DOHH2 (cell line): ENCODE results near the gene CDSN.

Source experiments
- H3F3A ChIP-seq: fragments of 200-600 bp; sonication (generic), shearing (Covaris generic); 2 replicates; pipeline ENCODE4 v1.6.0; 2016; ENCODE audit warnings: antibody characterized with exemption, mild to moderate bottlenecking; ENCODE audit not compliant: control insufficient read depth, insufficient read depth
- H3K27ac ChIP-seq: fragments of 200-600 bp; sonication (generic); 2 replicates; pipeline ENCODE4 v1.5.1; 2014; ENCODE audit warnings: low read depth, mild to moderate bottlenecking, low read length, moderate library complexity
- H3K27me3 ChIP-seq: fragments of 200-600 bp; sonication (generic); 2 replicates; pipeline ENCODE4 v1.6.1; 2014; ENCODE audit warnings: mild to moderate bottlenecking, low read length, mixed read lengths; ENCODE audit not compliant: control insufficient read depth
- H3K36me3 ChIP-seq: fragments of 200-600 bp; sonication (generic); 2 replicates; pipeline ENCODE4 v1.6.1; 2014; ENCODE audit warnings: mild to moderate bottlenecking, low read length, moderate library complexity, mixed read lengths; ENCODE audit not compliant: control insufficient read depth
- H3K4me1 ChIP-seq: fragments of 200-600 bp; sonication (generic); 2 replicates; pipeline ENCODE4 v1.6.1; 2014; ENCODE audit warnings: mild to moderate bottlenecking, low read length, mixed read lengths; ENCODE audit not compliant: control insufficient read depth
- H3K4me2 ChIP-seq: fragments of 200-600 bp; sonication (generic); 2 replicates; pipeline ENCODE4 v1.6.0; 2014; ENCODE audit warnings: mild to moderate bottlenecking, low read length, moderate library complexity
- H3K4me3 ChIP-seq: fragments of 200-600 bp; sonication (generic); 2 replicates; pipeline ENCODE4 v1.5.1; 2014; ENCODE audit warnings: mild to moderate bottlenecking, low read length, mixed read lengths
- H3K79me2 ChIP-seq: fragments of 200-600 bp; sonication (generic); 2 replicates; pipeline ENCODE4 v1.6.1; 2014; ENCODE audit warnings: mild to moderate bottlenecking, low read length, mixed read lengths; ENCODE audit not compliant: control insufficient read depth
- H3K9me2 ChIP-seq: fragments of 200-600 bp; sonication (generic); replicated peaks from 2 replicates; pipeline ENCODE4 v1.6.1; 2014; ENCODE audit warnings: mild to moderate bottlenecking, low read length, mixed read lengths; ENCODE audit not compliant: control insufficient read depth
- H3K9me3 ChIP-seq: fragments of 200-600 bp; sonication (generic); 2 replicates; pipeline ENCODE4 v1.6.1; 2014; ENCODE audit warnings: antibody characterized with exemption, low read length, mixed read lengths; ENCODE audit not compliant: control insufficient read depth, insufficient read depth
- H4K20me1 ChIP-seq: fragments of 200-600 bp; sonication (generic); 2 replicates; pipeline ENCODE4 v1.6.0; 2014; ENCODE audit warnings: low read depth, mild to moderate bottlenecking, antibody characterized with exemption, low read length, moderate library complexity; ENCODE audit not compliant: control insufficient read depth, insufficient read depth
- EZH2phosphoT487 ChIP-seq: fragments of 200-600 bp; sonication (generic); IDR thresholded peaks from 2 replicates; pipeline ENCODE4 v1.6.1; 2017; ENCODE audit warnings: borderline replicate concordance, mild to moderate bottlenecking, antibody characterized with exemption, low read length, moderate library complexity, mixed read lengths
- TF ChIP-seq, protein P1 (sequence below): fragments of 200-600 bp; sonication (generic); IDR thresholded peaks from one replicate; pipeline ENCODE4 v1.5.1; 2014; ENCODE audit warnings: antibody characterized with exemption, mild to moderate bottlenecking, low read depth, low read length; ENCODE audit not compliant: poor library complexity, severe bottlenecking

Gene CDSN

DNA sequence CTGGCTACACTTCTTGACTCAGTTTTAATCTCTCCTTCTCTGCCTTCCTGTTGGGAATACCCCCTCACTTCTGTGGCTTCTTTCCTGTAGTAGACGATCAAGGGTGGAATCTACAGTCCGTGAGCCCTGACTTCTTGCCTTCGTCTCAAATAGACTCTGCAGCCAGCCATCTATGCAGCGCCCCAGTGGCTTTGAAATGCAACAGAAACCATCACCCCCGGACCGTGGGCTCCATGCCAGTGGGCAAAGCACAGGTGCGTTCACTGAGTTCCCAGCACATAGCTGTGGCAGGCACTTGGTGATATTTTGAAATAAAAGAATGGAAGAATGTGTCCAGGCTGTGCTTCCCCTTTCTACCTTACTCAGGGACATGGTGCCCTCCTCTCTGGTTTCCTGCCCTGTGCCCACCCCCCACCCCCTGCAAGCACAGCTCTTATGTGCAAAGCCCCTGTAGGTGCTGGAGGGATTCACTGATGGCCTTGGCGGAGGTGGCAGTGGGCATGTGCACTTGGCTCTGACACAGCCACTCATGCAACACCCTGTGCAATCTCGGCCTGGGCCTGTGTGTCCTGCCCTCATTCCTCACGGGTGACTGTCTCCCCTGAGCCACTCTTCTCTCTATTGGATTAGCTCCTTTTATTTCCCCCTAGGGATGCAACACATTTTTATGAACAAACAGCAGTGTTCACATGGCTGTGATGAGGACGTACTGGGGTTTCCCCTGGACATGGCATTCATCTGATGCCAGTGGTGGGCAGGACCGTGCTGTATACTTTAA lies 5.5 kb upstream of the CDSN start:
- no peaks in the 10 kb centered on the region for H3K9me3 ChIP-seq

DNA sequence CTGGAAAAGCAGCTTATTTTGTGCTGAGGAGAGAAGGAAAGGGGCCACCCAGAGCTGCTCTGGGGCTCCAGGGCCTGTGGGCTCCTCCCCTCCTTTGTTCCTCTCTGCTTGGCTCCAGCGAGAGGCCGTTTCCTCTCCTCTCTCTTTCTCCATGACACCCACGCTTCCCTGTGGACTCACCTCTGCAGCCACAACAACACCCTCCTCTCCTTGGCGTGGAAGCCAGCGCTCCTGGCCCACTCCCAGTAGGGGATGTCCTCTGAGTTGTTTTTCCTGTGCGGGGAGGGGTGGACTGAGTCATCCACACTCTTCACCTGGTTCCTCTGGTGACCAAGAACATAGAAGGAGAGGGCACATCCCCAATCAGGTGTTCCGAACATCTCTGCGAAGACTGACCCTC lies 4.9 kb upstream of the CDSN start:
- Histone ChIP-seq H3F3A (no peaks in the 10 kb centered on the region), H3K4me1 (no peaks in the 10 kb centered on the region), H3K9me3 (no peaks in the 10 kb centered on the region), H3K4me2 (no peak overlapping the region), H3K27me3 (peaks cover 13% of the 10 kb centered on the region), H3K9me2 (no peaks in the 10 kb centered on the region), H3K79me2 (no peaks in the 10 kb centered on the region), H3K27ac (no peak overlapping the region), H3K4me3 (no peak overlapping the region), H3K36me3 (no peaks in the 10 kb centered on the region), H4K20me1 (no peaks in the 10 kb centered on the region)
- TF ChIP-seq, protein P1, sequence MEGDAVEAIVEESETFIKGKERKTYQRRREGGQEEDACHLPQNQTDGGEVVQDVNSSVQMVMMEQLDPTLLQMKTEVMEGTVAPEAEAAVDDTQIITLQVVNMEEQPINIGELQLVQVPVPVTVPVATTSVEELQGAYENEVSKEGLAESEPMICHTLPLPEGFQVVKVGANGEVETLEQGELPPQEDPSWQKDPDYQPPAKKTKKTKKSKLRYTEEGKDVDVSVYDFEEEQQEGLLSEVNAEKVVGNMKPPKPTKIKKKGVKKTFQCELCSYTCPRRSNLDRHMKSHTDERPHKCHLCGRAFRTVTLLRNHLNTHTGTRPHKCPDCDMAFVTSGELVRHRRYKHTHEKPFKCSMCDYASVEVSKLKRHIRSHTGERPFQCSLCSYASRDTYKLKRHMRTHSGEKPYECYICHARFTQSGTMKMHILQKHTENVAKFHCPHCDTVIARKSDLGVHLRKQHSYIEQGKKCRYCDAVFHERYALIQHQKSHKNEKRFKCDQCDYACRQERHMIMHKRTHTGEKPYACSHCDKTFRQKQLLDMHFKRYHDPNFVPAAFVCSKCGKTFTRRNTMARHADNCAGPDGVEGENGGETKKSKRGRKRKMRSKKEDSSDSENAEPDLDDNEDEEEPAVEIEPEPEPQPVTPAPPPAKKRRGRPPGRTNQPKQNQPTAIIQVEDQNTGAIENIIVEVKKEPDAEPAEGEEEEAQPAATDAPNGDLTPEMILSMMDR = no peak
- no peak for TF ChIP-seq EZH2phosphoT487

More for the DNA sequence above, 5.5 kb upstream of the CDSN start:
- H3K36me3 ChIP-seq = no peaks in the 10 kb centered on the region
- H4K20me1 ChIP-seq = no peaks in the 10 kb centered on the region
- no peaks in the 10 kb centered on the region for H3K79me2 ChIP-seq
- no peaks in the 10 kb centered on the region for H3F3A ChIP-seq
- TF ChIP-seq, protein P1 = no peak
- no peak for TF ChIP-seq EZH2phosphoT487
- peaks cover 13% of the 10 kb centered on the region for H3K27me3 ChIP-seq
- H3K4me1 ChIP-seq = no peaks in the 10 kb centered on the region
- H3K9me2 ChIP-seq = no peaks in the 10 kb centered on the region
- H3K4me2 ChIP-seq = no peak overlapping the region
- H3K4me3 ChIP-seq = no peak overlapping the region
- no peak overlapping the region for H3K27ac ChIP-seq

GRCh38 chr6:31122791-31123706 lies 2.8 kb upstream of the CDSN start:
- Histone ChIP-seq H3K4me2 (no peak overlapping the region), H3K4me3 (no peak overlapping the region), H3K27me3 (no peaks in the 10 kb centered on the region; the same call in 1 of the 2 replicates), H3K9me3 (no peaks in the 10 kb centered on the region), H3K4me1 (no peaks in the 10 kb centered on the region), H3K9me2 (no peaks in the 10 kb centered on the region), H3K27ac (no peak overlapping the region), H3F3A (no peaks in the 10 kb centered on the region), H3K79me2 (no peaks in the 10 kb centered on the region), H3K36me3 (no peaks in the 10 kb centered on the region), H4K20me1 (no peaks in the 10 kb centered on the region)
- TF ChIP-seq EZH2phosphoT487 = no peak
- TF ChIP-seq, protein P1 = no peak
